ENCODE results near the gene BANP.
"Not testable (repeated sequence)": the region's sequence is repeated elsewhere in the genome, so short reads cannot be mapped to it uniquely, and the experiment has no call there.

DNA sequence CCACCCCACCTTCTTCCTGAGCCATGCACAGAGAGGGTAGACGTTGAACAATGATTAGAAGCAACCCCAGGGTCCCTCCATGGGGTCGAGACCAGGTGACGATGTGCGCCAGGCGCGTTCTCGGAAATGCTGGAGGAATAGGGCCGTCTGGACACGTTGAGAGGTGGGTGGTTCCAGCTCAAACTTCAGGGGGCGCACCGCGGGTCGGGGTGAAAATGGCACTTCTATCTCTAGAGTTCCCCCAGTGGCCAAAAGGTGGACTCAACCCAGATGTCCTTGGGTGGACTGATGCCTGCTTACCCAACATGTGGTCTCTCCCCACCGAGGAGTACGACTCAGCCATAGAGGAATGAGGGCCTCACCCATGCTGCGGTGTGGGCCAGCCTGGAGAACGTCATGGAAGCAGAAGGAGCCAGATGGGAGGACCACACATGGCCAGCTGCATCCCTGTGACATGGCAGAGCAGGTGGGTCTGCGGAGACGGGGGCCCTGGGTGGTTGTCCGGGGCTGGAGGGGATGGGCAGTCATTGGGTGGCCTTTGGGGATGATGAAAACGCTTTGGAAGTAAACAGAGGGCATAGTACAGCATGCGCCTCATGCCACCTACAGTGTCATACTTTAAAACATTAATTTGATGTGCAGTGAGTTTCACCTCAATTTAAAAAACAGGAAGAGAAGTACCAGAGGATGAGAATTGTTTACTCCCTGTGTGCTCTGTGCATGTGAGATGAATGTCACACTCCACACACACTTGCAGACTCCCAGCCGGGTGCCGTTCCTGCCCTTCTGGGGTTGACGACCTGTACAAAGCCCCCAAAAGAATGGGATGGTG, 147.7 kb downstream of the BANP start:
- not testable (repeated sequence) for TF ChIP-seq CTCF (IDR thresholded peaks at IDR 0.05); POLR2AphosphoS5 (IDR thresholded peaks at IDR 0.05; ENCODE audit: insufficient read depth in 1 of 2, low read depth in 1 of 2); POLR2A (IDR thresholded peaks at IDR 0.05)
